Activated CD8-positive, alpha-beta memory T cell treated with anti-CD3 and anti-CD28 coated beads, Interleukin-2, amount 50 U/mL, for 1 hour (primary cell): ENCODE results near the gene DLG2.

Experiments
- DNase-seq: peaks from one replicate; pipeline ENCODE4 v3.0.0-alpha.2; 2020; ENCODE audit errors: extremely low read depth

Gene DLG2

DNA sequence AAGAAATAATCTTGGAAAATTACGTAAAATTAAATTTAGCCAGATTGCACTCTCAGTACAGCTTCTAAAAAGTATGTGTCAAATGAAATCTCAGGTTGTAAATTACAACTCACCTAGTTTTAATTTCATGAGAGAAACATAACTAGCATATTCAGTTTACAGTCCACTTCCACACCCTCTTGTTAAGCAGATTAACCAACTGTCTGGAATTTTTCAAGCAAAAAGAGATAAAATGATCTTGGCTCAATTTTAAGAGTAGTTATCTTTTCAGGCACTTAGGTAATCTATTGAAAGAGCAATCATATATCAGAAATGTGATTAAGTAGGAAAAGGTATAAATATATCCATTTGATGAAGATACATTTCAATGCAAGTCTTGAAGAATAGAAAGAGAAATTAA lies 1412.6 kb downstream of the DLG2 start:
- no peak for DNase-seq

DNA sequence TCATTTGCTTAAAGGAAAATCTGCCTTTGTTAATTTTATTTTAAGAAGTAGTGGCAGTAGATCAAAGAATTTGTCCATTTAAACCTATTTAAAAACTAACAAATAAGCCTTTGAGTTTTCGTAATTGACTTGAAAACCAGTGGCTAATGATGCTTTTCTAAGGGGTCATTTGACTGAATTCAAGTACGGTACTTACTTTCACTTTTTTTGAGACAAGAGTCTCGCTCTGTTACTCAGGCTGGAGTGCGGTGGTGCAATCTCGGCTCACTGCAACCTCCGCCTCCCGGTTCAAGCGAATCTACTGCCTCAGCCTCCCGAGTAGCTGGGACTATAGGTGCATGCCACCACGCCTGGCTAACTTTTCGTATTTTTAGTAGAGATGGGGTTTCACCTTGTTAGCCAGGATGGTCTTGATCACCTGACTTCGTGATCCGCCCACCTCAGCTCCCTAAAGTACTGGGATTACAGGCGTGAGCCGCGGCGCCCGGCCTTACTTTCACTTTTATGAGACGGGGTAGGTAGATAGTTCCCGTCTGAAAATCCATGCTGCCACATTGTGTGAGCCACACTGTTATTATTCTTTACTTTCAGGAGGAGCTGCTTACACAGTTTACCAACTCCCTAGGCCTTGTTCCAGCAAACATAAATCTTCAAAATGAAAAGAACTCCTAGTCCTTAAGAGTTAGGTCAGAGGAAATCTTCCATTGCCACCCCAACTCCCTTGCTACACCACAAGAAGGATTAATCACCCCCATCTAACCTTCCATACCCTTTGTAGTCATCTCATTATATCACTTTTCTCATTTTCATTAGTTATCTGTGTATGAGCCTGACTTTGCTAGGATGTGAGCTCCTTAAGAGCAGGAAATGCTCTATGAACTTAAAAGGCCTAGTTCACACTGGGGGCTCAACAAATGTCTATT lies 1414.4 kb downstream of the DLG2 start:
- DNase-seq, result no peak

DNA sequence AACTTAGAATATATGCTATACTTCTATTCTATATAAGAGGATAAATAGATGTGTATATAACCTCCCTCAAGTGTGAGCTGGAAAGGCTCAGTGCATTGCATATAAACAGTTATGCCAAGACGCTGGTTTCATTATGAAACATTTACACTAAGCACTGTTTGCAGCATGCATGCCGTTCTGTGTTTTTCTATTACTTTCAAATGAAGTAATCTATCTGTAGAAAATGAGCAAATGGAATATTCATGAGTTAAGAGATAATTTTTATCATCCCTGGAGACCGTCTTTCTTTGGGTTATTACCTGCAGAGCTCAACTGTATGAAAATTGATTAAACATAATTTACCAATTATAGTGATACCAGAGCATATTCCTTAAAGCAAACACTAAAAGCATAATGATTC lies 1415.2 kb downstream of the DLG2 start:
- no peak for DNase-seq

DNA sequence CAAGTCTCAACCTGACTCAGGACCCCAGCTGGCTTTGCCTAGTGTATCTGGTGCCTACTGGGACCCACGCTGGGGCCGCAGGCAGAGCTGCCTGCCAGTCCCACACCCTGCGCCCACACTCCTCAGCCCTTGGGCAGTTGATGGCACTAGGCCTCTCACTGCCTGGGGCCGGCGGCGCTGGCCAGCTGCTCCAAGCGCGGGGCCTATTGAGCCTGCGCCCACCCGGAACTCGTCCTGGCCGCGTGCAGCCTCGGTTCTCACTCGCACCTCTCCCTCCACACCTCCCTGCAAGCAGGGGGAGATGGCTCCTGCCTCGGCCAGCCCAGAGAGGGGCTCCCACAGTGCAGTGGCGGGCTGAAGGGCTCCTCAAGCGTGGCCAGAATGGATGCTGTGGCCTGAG lies 1432.4 kb downstream of the DLG2 start:
- no peak for DNase-seq

DNA sequence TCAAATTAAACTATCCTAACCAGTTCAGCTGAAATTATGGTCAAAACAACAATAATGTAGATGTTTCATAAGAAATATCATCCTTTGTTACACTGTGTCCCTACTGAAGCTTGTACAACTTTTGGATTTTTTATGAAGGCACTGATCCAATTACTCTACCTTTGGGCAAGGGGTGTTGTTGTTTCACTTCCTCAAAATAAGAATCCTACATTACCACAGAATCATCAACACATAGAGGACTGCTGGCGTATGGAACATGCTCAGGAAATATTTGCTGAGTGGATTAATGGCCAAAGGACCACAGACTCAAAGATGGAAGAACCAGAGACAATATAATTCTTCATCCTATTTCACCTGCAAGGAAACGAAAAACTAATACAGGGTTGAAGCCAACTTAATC lies 1433.4 kb downstream of the DLG2 start:
- DNase-seq, result no peak

DNA sequence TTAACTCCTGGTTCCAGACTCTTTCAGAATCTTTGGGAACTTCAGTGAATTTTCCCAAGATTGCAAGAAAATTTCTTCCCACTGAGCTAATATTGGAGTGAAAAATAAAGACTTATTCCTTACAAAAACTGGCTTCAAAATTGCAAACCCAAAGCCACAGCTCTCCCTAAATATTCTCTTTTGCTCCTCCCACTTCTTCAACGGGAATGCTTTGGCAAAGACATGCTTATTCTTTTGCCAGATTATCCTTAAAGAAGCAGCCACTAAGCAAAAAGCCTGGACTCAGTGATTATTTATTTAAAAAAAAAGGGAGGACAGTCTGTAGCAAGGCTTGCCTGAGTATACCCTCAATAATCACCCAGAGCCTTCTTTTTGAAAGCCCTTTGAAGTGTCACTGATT lies 1438.6 kb downstream of the DLG2 start:
- DNase-seq, result no peak

DNA sequence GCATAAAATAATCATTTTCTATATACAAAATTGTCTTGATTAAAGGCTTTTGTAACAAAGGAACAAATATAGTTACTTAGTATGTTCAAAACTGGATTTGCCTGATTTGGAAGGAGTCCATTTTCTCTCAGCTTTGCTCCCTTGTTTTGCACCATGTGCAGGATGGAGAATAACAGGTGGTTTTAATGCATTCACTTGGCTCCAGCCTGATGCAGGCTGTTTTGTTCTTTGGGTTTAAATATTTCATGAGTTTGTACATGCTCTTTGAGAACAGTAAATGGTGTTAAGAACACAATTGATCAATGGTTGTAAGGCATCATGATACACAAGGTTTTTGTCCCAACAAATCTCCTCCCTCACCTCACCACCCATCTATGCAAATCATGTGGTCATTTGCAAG lies 1454.1 kb downstream of the DLG2 start:
- no peak for DNase-seq

DNA sequence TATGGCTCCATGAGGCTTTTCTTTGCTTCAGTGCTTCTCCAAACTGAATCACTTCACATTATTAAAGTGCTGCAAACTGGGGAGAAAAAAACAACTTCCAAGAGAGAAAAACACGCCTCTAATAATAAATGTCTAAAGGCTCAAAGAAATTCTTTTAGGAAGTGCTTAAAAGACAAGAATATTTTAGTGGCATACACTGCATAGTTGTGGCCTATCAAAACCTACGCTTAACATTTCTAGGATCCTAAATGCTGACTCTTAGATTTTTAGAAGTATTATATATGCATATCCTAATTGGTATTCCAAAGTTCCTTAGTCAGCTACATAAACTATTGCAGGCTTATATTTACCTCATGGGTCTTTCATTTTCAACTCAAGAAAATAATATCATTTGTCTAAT lies 1462.0 kb downstream of the DLG2 start:
- no peak for DNase-seq

DNA sequence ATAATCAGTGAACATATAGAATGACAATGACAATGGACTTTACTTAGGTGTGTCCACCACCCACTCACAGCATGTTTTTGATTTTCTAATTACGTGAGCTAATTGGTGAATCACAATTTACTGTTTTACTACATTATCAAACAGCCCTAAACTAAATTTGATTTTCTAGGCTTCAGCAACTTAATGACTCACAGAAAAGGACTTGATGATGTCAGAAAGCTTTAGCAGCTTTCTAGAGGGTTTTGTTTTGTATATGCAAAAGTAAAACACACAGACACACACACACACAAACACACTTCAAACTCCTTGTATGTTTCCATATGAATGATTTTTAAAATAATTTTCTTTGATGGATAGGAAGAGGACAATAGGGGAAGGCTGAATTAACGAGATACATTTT lies 1462.4 kb downstream of the DLG2 start:
- no peak for DNase-seq

DNA sequence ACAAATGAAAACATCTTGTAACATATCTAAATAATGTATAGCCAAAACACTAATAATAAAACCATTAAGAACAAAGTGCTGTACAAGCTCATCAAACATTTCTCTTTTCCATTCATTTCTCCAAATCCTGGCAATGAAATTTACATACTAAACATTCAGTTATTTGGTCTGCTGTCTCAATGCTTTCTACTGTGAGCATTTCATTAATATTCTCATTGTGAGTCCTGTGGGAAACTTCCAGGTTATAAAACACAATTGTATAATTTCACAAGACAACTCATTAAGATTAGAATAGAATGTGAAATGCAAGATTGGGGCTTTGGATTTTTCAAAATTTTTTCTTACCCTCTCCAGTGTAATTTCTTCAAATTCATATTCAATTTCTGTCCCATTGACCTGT lies 1464.0 kb downstream of the DLG2 start:
- DNase-seq, result no peak

DNA sequence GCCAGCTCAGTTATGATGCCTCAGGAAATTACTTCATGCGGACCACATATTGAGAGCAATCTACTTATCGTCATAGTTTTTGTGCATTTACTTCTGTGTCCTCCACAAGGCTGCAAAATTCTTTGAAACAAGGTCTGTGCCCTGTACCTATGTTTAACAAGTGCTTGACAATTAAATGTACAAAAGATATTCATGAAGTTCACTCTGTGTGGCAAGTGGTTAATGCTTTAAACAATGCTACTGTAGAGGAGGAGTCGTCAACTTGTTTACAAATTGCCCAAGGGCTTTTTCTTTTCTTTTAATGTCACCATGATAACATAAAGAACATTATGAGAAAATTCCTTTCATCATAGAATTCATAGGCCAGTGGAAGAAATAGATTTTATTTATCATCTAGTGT lies 1469.5 kb downstream of the DLG2 start:
- no peak for DNase-seq

DNA sequence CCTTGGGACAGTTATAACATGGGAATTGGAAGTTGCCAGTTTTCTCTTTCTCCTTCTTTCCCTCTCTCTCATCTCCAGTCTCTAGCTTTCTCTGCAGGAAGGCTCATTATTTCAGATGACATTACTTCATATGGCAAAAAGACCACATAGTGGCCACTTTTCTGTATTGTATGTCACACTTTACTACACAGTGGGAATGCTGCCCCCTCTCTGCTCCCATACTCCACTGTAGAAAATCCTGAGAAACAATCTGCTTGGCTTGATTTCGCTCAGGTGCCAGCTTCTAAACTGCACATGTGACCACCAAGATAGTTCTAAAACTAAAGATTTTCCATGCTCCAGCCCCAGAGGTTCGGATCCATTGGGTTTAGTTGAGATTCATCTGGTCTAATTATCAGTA lies 1480.3 kb downstream of the DLG2 start:
- DNase-seq, result no peak

DNA sequence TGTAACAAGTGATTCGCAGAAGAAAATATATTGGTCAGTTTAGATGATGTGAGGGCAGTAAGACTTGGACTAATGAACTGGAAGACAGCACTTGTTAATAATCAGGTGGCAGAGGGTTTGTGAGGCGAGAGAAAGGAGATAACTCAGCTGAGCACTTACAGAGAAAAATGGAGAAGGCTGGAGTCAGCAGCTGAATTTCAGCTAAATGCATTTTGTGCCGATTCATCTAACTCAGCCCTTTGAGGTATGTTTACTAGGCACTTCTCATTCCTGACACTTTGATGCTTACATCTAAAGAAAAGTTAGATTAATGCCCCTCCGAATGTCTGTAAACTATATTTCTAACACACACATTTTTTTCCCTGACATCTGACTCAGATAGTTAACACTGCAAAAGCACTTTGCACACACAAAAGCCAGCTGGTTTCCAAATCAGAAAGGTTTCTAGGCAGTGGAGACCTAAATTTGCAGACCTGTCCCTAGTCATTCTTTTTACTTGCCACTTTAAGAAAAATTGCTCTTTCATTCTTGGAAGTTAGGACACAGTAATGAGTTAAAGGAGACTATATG lies 1481.4 kb downstream of the DLG2 start:
- DNase-seq, result no peak

DNA sequence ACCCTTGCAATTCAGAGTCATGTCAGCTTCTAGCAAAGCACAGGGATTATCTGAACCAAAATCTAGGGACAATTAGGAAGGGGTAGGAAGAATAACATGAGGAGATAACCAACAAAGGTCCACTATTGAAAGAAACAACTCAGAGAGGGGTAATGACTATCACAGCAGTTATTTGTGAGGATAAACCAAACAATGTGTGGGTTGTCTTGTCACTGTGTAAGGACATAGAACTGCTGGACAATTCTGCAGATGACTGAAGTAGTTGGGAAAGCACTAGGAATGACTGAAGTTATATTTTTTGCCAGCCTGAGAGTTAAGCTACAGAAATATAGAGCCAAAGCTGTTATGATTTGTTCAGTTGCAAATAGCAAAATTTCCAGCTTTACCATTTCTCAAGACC lies 1482.6 kb downstream of the DLG2 start:
- DNase-seq, result no peak

DNA sequence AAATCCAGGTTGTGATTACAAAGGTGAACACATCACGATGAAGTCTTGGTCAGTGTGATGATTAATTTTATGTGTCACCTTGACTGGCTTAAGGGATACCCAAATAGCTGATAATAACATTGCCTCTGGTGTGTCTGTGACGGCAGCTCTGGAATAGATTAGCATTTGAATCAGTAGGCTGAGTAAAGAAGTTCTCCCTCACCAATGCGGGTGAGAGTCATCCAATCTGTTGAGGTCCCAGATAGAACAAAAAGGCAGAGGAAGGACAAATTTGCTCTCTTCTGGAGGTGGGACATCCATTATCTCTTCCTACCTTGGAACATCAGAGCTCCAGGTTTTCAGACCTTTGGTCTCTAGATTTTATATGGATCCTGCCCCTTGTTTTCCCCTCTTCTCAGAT lies 1484.7 kb downstream of the DLG2 start:
- no peak for DNase-seq

DNA sequence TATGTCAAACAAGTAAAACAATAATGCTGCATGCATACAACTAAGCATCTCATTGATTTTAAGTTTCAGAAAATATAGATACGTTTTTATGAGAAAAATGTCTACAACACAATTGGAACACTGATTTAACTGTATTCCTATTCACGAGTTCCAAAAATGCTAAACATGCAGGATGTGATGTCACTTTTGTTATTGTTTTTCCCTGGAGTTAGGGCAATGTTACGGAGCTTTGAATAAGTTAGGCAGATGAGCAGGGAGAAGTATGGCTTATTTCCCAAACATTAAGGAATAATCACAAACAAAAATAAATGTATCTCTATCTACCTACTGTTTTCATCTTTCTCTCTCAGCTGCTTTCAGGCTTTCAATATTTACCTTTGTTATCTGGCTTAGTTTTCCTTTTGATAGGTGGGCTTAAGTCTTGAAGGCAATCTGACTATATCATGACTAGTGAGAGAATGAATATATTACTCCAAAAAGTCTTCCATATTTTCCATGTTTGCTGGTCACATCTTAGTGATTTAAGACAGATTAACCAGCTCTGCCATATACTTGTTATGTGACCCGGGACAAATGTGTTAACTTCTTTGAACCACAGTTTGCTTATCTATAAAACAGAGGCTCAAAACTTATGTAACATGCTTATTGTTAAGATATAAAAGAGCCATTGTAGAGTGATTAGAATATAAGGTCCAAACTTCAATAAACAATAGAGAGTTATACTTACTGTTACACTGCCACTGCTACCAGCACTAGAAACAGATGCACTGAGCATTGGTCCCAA lies 1486.6 kb downstream of the DLG2 start:
- no peak for DNase-seq

DNA sequence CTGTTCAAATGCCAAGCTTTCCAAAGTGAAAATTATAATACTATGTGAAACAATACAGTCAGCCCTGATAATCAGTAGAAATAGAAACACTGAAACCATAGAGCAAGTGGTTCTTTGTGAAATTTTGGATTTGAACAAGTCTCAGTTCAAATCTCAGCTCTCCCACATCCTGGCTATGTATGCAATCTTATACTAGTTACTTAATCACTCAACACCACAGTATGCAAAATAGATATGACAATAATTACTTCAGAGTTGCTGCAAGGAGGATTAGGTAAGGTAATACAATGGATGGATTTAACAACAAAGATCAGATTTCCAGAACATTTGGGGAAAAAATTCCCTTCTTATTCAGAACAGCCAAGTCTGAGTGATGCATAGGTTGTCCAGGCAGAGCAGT lies 1489.2 kb downstream of the DLG2 start:
- DNase-seq, result no peak

DNA sequence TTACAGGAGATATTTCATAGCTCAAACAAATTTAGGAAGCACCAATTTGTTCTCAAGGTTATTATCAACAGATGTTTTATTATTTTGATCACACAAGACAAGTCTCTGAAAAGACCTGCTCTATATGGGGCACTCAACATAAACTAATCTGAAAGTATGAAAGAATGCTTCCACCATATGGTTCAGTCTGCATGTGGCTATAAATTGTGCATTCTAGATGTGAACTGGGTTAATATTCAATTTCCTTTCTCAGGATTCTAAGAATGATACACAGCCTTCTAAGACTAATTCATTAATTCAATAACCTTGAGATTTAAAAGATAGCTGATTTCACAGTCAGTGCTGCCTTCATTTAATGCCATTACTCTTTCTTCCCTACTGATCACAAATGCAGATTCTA lies 1489.6 kb downstream of the DLG2 start:
- DNase-seq, result no peak

DNA sequence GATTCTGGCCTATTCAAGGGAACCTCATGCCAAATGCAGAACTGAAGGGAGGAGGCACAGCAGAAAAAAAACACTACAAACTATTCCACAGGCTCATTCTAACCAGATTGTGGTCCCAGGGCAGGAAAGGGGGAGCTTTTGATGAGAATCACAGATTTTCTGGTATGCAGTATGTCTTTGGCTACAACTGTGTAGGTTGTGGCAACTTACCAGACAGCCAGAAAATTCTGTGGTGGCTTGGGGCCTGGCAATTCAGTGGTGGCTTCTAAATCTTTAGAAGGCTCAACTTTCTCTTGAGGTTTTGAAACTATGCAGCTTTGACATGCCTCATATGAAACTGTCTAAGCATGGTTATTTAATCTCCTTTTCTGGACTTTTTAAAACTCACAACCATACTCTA lies 1490.2 kb downstream of the DLG2 start:
- no peak for DNase-seq

DNA sequence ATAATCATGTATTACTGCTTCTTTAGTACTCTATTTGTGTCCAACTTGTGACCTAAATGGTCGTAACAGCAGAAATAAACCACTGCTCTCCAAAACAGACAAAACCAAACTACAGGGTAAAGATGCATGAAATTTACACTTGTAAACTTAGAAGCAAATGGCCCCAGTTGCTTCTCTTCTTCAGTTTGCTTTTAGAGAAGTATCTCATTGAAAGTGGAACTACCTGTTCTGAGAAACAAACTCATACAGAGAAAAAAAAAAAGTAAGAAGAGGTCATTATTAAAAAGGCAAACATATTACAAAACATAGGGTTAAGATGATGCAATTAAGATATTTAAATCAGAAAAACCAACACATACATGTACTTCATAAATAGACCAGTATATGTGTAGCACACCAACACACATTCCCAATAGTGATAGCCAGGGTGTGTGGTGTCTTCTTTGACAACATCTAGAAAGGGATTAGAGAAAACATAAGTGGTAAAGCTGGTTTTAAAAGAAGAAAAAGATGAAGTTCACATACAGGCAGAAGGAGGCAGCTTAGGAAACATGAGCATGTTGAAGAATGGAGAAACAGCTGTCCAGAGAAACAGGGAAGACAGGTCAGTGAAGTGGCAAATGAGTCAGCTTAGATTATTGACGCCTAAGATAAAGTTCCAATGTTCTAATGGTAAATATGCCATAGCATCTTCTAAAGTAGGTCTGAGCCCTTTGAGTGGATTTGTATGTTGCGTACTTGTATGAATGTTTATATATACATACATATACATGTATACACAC lies 1496.3 kb downstream of the DLG2 start:
- no peak for DNase-seq

DNA sequence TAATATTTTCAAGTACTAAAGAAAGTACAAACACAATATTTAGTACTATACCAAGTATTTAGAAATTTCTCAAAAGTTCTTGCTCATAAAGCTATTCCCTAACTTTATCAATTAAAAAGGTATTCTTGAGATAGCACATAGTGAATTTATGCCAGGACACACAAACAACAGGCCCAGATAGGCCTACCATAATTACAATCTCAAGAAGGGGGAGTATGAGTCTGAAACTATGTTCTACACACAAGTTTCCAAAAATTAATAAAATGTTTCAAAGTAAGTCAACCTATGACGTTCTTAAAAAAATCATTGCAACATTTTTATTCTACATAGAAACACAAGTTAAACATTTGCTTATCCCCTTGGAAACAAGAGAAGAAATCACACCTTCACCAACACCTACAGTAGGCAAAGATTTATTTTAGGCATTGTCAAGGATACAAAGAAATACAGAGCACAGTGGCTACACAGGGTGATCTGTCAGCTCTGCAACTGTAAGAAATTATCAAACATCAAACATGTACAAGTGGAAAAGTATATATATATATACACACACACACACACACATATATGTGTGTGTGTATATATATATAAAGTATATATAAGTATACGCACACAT lies 1497.1 kb downstream of the DLG2 start:
- DNase-seq, result no peak

DNA sequence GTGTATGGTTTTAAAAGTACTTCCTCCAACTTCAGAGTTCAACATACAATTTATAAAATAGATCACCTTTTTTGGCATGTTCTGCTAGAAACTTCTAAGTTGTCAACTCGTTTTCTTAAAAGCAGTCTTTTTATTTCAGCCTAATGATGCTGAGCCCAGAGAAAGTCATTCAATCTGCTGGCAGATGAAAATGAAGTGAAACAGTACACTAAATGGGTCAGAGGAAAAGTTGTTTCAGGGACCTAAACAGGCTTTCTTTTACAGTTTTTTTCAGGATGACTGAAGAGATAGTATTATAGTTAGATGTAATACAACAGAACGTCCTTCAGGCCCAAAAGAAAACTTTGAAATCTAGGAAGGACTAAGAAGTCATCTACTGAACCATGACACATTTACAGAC lies 1498.3 kb downstream of the DLG2 start:
- DNase-seq, result no peak
